Stimulated activated CD4-positive, alpha-beta T cell treated with anti-CD3 and anti-CD28 coated beads, Interleukin-4, amount 100 ng/mL, for 48 hours (primary cell): ENCODE data around the gene MIA.
"Not testable (repeated sequence)": the region's sequence is repeated elsewhere in the genome, so short reads cannot be mapped to it uniquely, and the experiment has no call there.

ENCODE experiments used
- DNase-seq, 2 donors: peaks; one replicate each; pipeline ENCODE4 v3.0.0-alpha.2; 2020; ENCODE audit warnings: low read depth in 2 of 2

MIA gene

GRCh38 chr19:40802300-40803169 is 27.2 kb downstream of the MIA start:
- no peak for DNase-seq

- no peak for DNase-seq
Measured at GRCh38 chr19:40803170-40803856, 28.0 kb downstream of the MIA start.

DNA sequence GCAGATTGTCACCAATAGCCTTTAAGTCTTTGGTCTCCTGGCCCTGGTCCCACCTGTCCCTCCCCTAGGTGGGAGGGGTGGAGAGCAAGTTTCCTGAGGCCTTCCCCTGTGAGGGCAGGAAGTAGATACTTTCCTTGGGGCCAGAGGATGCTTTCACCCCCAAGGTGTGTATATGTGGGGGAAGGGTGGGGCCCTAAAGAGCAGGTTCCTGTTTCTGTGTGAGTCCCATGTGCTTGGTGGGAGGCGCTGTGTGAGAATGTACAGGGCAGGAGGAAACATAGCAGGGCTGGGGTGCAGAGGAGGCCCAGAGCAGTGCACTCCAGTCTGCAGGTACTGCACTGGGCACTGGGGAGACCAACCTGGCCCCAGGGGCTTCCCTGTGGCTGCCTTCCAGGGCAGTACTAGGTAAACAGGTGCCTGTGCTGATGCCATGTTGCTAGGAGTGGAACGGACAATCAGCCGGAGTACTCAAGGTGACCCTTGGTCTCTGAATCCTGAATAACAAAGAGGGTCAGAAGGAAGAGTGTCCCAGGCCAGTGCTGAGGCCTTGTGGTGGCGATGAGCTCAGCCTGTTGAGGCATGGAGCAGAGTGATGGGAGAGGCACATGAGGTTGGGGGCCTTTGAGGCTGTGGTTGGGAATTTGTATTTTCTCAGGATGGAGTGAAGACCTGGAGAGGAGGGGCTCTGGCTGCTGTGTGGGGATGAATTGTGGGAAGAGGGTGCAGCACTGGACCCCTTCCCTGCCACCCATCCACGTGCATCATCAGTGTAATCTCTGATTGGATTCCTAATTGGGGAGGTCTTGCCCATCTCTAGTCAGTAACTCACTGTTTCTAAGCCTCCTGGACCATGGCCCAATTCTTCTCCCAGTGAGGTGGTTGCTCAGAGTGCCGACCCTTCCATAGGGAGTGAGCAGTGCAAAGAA is 28.8 kb downstream of the MIA start:
- DNase-seq, result no peak

GRCh38 chr19:40804783-40805242 is 29.5 kb downstream of the MIA start:
- no peak for DNase-seq

DNA sequence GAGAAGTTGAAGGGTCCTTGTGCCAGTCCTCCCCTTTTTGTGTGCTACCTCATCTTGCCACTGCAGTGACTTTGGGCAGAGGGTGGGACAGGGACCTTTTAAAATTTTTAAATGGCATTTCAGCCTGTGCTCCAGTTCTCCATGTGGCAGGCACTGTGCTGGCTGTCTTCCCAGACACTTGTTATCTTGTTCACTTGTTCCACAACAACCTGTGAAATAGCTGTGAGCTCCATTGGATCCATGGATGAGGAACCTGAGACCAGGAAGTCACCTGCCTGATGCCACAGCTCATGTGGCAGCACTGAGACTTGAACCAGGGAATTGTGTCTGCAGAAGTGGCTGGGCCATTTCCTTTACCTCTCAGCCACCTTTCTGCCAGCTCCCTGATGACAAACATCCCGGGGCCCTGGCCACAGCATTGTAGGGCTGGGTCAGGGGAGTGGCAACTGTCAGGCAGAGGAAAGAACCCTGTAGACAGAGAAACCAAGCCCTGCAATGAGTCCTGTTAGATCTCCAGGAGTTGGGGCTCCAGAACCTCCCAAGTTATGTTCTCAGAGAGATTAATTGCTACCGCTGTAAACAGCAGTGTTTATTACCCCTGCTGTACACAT is 30.0 kb downstream of the MIA start:
- DNase-seq, result no peak

GRCh38 chr19:40806423-40807146 is 31.3 kb downstream of the MIA start:
- DNase-seq, result peak; percentile 75 to 79

GRCh38 chr19:40807147-40808020 is 32.1 kb downstream of the MIA start:
- no peak for DNase-seq

- DNase-seq, result no peak
Measured at GRCh38 chr19:40808021-40808325, 32.7 kb downstream of the MIA start.

DNA sequence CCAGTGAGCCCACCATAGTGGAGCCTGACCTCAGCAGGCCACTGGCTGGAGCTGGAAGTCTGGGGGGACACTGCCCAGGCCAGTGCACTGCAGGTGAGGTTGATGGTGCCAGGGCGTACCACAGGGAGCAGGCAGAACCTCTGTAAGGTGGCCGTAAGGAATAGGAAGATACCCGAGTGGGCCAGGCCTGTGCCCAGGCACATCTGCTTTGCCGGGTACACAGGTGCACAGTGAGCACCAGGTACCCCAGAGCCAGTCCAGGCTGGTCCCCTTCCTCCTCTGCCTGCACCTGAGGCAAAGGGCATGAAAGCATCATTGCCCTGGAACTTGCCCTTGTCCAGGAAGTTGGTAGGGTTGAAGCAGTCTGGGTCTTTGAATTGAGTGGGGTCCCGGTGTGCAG is 33.2 kb downstream of the MIA start:
- no peak for DNase-seq

GRCh38 chr19:40809358-40810086 is 34.2 kb downstream of the MIA start:
- DNase-seq, result no peak

GRCh38 chr19:40810160-40810559 is 34.8 kb downstream of the MIA start:
- no peak for DNase-seq

GRCh38 chr19:40810649-40811408 is 35.5 kb downstream of the MIA start:
- not testable (repeated sequence) for DNase-seq

DNA sequence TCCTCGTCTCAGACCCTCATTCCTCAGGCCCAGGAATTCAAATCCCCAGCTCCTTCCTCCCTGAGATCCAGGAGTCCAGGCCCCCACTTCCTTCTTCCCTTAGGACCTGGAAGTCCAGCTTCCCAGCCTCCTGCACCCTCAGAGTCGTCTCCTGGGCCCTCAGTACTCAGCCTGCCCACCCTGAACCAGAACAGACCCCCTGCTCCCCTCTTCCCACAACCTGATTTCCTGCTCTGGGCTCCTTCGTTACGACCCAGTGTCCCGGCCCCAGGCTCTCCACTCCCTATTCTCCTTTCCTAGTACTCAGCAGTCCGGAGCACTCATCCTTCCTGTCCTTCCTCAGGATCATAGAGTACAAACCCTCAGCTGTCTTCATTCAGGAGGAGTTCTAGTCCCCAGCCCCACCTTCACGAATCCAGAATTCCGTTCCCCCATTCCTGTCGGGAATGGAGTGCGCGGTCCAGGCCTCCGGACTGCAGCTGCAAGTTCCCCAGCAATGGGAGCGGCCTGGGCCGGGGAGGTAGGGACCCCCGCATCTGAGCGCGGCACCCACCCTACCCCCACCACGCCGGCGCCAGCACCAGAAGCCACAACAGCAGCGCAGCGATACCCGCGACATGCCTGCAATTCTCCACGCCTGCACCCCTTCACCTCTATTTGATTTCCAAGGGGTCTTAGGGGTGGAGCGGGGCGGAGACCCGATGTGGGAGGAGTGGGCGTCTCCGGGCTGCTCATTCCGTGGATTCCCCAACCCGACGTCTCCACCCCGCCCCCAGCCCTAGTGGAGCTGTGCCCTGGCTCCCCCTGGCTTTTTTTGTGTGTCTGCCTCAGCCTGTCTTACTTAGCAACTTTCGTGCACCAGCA is 36.4 kb downstream of the MIA start:
- no peak for DNase-seq

- DNase-seq, result not testable (repeated sequence)
Measured at GRCh38 chr19:40812571-40812970, 37.2 kb downstream of the MIA start.

- no peak for DNase-seq
Measured at GRCh38 chr19:40813182-40813581, 37.9 kb downstream of the MIA start.

DNA sequence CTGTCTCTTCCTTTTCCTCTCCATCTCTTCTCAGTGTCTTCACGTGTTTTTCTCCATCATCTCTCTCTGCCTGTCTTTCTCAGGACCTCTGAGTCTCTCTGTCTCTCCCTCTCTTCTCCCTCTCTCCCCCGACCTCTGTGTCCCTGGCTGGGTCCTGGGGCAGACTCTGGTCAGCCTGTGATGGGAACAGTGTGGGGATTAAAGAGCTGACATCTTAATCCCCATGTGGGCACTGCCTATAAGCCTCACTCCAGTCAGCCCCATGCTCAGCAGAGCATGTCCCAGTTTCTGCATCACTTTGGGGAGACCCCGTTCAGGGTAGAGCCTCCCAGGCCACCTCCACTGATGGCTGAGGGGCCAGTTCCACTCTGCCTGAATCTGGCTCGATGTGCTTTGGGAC is 39.9 kb downstream of the MIA start:
- DNase-seq, result no peak
